Endothelial cell of umbilical vein (primary cell): ENCODE measurements around the gene MISP. TPM values are rescaled to one million over a fixed set of nuclear protein-coding genes. Genes with fewer than 3 reads are reported as not detected.

Source experiments
- BruUV-seq: library from RNA; stranded (reverse); fragments of 400-500 nt; replicated peaks from 2 replicates; lab custom pipeline; 2021; lab: Mats Ljungman, UMichigan
- CTCF ChIA-PET: fragments of 300-600, 350-600 bp; sonication (Branson Sonifier 250); formaldehyde crosslinking; loops from one replicate; lab custom pipeline; 2021; ENCODE audit warnings: antibody characterized with exemption, inconsistent platforms; lab: Charles Lee
- POLR2A ChIA-PET: fragments of 300-600, 350-600 bp; sonication (Branson Sonifier 250); formaldehyde crosslinking; loops from one replicate; lab custom pipeline; 2021; ENCODE audit warnings: antibody characterized with exemption, inconsistent platforms; lab: Charles Lee
- DNase-seq: peaks from one replicate; pipeline ENCODE4 v3.0.0-alpha.2; 2011; ENCODE audit warnings: low read depth, low spot score
- FAIRE-seq: peaks from 2 replicates; lab custom pipeline; 2011; peaks lifted over from hg19 to GRCh38; lab: Jason Lieb, UNC
- H2AFZ ChIP-seq: 2 replicates; pipeline ENCODE4 v1.6.0; 2012; ENCODE audit warnings: low read depth, low read length, control low read depth, inconsistent platforms
- H3K27ac ChIP-seq: 2 replicates; pipeline ENCODE4 v1.5.1; 2011; ENCODE audit warnings: low read depth, mild to moderate bottlenecking, control low read depth, low read length, moderate library complexity; ENCODE audit not compliant: insufficient read depth
- H3K27me3 ChIP-seq, 2 experiments: 2 replicates each; pipeline versions ENCODE4 v1.6.0 to v1.6.1; 2011; ENCODE audit warnings: low read length in 2 of 2, mixed read lengths in 1 of 2; ENCODE audit not compliant: control insufficient read depth in 2 of 2, insufficient read depth in 2 of 2
- H3K36me3 ChIP-seq, 2 experiments: 2 replicates in 1 of 2; 3 replicates in 1 of 2; pipeline ENCODE4 v1.5.1; 2011; ENCODE audit warnings: low read length in 2 of 2, mild to moderate bottlenecking in 1 of 2, moderate library complexity in 1 of 2; ENCODE audit not compliant: control insufficient read depth in 2 of 2, insufficient read depth in 2 of 2; ENCODE audit errors: extremely low read depth in 1 of 2
- H3K4me1 ChIP-seq: 3 replicates; pipeline ENCODE4 v1.5.1; 2011; ENCODE audit warnings: mild to moderate bottlenecking, low read length; ENCODE audit not compliant: control insufficient read depth, insufficient read depth; ENCODE audit errors: extremely low read depth
- H3K4me2 ChIP-seq: 2 replicates; pipeline ENCODE4 v1.6.1; 2011; ENCODE audit warnings: low read length, control low read depth, mixed read lengths; ENCODE audit not compliant: insufficient read depth
- H3K4me3 ChIP-seq, 3 experiments: fragments of 200-600 bp in 1 of 3; sonication (generic), shearing (Covaris generic) in 1 of 3; replicated peaks in 1 of 3; 2 replicates each; pipeline ENCODE4 v1.5.1; 2011 to 2016; ENCODE audit warnings: control low read depth in 3 of 3, low read length in 3 of 3, mild to moderate bottlenecking in 2 of 3, inconsistent platforms in 1 of 3, low read depth in 1 of 3, moderate library complexity in 1 of 3; ENCODE audit not compliant: insufficient read depth in 1 of 3
- H3K79me2 ChIP-seq: 2 replicates; pipeline ENCODE4 v1.6.0; 2012; ENCODE audit warnings: low read length, inconsistent platforms; ENCODE audit not compliant: control insufficient read depth, insufficient read depth
- H3K9ac ChIP-seq: replicated peaks from 2 replicates; pipeline ENCODE3; 2011; ENCODE audit warnings: low read length, control low read depth; ENCODE audit not compliant: insufficient read depth; ENCODE audit errors: extremely low read depth
- H3K9me1 ChIP-seq: replicated peaks from 3 replicates; pipeline ENCODE4 v1.6.0; 2011; ENCODE audit warnings: mild to moderate bottlenecking, low read length; ENCODE audit not compliant: control insufficient read depth, insufficient read depth; ENCODE audit errors: extremely low read depth
- H3K9me3 ChIP-seq: replicated peaks from 2 replicates; pipeline ENCODE4 v1.5.1; 2012; ENCODE audit warnings: low read length, inconsistent platforms; ENCODE audit not compliant: control insufficient read depth, insufficient read depth
- H4K20me1 ChIP-seq: replicated peaks from 2 replicates; pipeline ENCODE3; 2011; ENCODE audit warnings: mild to moderate bottlenecking, low read length; ENCODE audit not compliant: control insufficient read depth, insufficient read depth; ENCODE audit errors: extremely low read depth
- EZH2 ChIP-seq: IDR thresholded peaks from 2 replicates; pipeline ENCODE4 v1.6.1; 2012; ENCODE audit warnings: borderline replicate concordance, low read depth, mild to moderate bottlenecking, moderate library complexity, low read length, inconsistent platforms; ENCODE audit not compliant: severe bottlenecking
- FOS ChIP-seq: IDR thresholded peaks from 2 replicates; pipeline ENCODE4 v1.6.1; 2011; ENCODE audit warnings: mild to moderate bottlenecking, low read length, moderate library complexity, borderline replicate concordance; ENCODE audit not compliant: insufficient read depth
- GATA2 ChIP-seq: IDR thresholded peaks from 2 replicates; pipeline ENCODE4 v1.7.0; 2011; ENCODE audit warnings: low read depth, mild to moderate bottlenecking, moderate library complexity, mixed read lengths, low read length; ENCODE audit not compliant: insufficient read length, insufficient read depth
- JUN ChIP-seq: IDR thresholded peaks from 2 replicates; pipeline ENCODE4 v1.6.1; 2011; ENCODE audit warnings: borderline replicate concordance, low read depth; ENCODE audit not compliant: insufficient read length, insufficient read depth
- POLR2AphosphoS5 ChIP-seq: IDR thresholded peaks from 2 replicates; pipeline ENCODE4 v1.6.1; 2012; ENCODE audit warnings: low read depth, mild to moderate bottlenecking, control low read depth, low read length, moderate library complexity; ENCODE audit not compliant: insufficient read depth
- dilution Hi-C: fragments of 300-500 bp; cut with MboI; formaldehyde crosslinking; loops from one replicate; pipeline ENCODE4 v1.15.0; 2019; ENCODE audit warnings: low sequenced_read_pairs; ENCODE audit not compliant: extremely low pct_ligation_motif_present
- intact Hi-C: fragments of 100-400 bp; cut with micrococcal nuclease; formaldehyde crosslinking; loops from one replicate; pipeline ENCODE4 v1.10.0; 2022
- polyA plus RNA-seq, 4 experiments: library from polyadenylated mRNA; depleted of rRNA in 3 of 4; stranded (reverse) in 3 of 4; unstranded in 1 of 4; fragments of >200 nt; gene quantifications; 2 replicates each; pipeline versions ENCODE4 v1.2.1 to v1.2.3, GENCODE V29; 2011 to 2012; ENCODE audit warnings: missing spikeins in 1 of 4
- total RNA-seq: library from RNA; stranded (reverse); gene quantifications from 2 replicates; pipeline ENCODE4 v1.2.3, GENCODE V29; 2021
- TF ChIP-seq, protein P1 (sequence below): IDR thresholded peaks from 2 replicates; pipeline ENCODE4 v1.6.1; 2011; ENCODE audit not compliant: insufficient read depth, insufficient read length

Gene MISP
- total and polyA plus RNA-seq, 2 donors (not counting 3 experiments of a cell fraction or from before 2014, with no cell fraction given) = not detected

DNA sequence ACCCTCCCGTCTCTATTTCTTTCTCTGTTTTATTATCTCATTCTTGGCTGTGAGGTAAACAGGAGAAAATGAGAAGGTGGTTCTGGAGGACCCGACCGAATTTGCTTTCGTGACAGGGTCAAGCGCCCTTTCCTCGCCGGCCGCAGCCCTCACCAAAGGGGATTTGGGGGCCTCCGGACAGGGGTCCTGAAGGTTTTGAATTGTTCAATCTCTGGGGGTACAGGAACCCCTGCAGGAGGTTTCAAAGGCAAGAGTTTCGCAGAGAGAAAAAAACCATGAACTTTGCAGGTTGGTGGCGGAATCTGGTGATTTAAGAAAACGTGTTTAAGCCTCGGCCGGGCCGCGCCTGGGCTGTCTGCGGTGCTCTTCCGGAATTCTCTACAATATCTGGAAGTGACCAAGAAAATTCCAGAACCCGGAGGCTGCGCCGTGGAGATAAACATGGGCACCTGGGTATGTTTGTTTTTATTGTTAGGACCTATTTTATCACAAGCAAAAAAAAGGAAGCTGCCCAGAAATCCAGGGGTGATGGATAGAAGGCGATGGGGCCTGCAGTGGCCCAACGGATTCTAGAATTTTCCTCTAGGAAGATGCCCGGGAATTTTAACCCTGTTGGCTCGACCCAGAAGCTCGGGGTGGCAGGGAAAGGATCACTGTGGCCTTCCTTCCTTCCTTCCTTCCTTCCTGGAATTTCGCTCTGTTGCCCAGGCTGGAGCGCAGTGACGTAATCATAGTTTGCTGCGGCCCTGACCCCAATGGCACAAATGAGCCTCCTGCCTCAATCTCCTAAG lies 32.2 kb downstream of the MISP start:
- Histone ChIP-seq H3K9me3 (no peaks in the 10 kb centered on the region), H3K4me1 (peaks cover 32% of the 10 kb centered on the region), H2AFZ (no peak overlapping the region), H3K4me3 (peak overlapping the region in 2 of 3 experiments; percentile 2 to 7), H3K9me1 (no peaks in the 10 kb centered on the region), H4K20me1 (no peaks in the 10 kb centered on the region), H3K36me3 (no peaks in the 10 kb centered on the region), H3K27ac (peak overlapping the region; percentile 94), H3K4me2 (peak overlapping the region; percentile 58), H3K27me3 (no peaks in the 10 kb centered on the region), H3K79me2 (peaks cover 13% of the 10 kb centered on the region), H3K9ac (peak overlapping the region; percentile 87)
- DNase-seq = peak; percentile 91
- dilution Hi-C loops (no loop called here), intact Hi-C loops (loop anchor here (1.0 kb wide), 4 partner anchors 7 to 19 kb away; partner anchors contain the start of gene PTBP1)
- peak; percentile 98 for FAIRE-seq
- TSS peak; percentile 68 for BruUV-seq
- CTCF ChIA-PET = interaction anchor here (0.7 to 1.0 kb wide), 2 partner anchors 10 to 20 kb away, joined by 4 to 5 read pairs; no protein-coding TSS in a partner anchor
- POLR2A ChIA-PET = interaction anchor here (1.0 to 1.3 kb wide), 3 partner anchors 14 to 238 kb away, joined by 4 to 5 read pairs (median 4); partner anchors contain the start of genes PTBP1 and RNU6-2
- TF ChIP-seq, protein P1, sequence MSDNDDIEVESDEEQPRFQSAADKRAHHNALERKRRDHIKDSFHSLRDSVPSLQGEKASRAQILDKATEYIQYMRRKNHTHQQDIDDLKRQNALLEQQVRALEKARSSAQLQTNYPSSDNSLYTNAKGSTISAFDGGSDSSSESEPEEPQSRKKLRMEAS = no peak
- TF ChIP-seq FOS = peak; percentile 16
- peak; percentile 9 for TF ChIP-seq POLR2AphosphoS5
- TF ChIP-seq GATA2 = peak; percentile 59
- peak; percentile 49 for TF ChIP-seq JUN
- TF ChIP-seq EZH2 = no peak
